GM12873 (cell line): ENCODE results near the gene NEU1.

ENCODE experiments used
- CTCF ChIP-seq: IDR thresholded peaks from 2 replicates; pipeline ENCODE4 v1.5.1; 2012; ENCODE audit warnings: low read depth, mild to moderate bottlenecking, moderate library complexity, low read length, control low read depth; ENCODE audit not compliant: insufficient read depth; ENCODE audit errors: missing control alignments

NEU1 gene

GRCh38 chr6:31901953-31902643, 39.5 kb upstream of the NEU1 start, which contains the start of gene ZBTB12:
ZBTB12 (minus strand) TSS chr6:31902086; CDS start chr6:31901305, 781 bp downstream.
- no peak for TF ChIP-seq CTCF

GRCh38 chr6:31901415-31901952, 38.9 kb upstream of the NEU1 start:
- TF ChIP-seq CTCF, result no peak

GRCh38 chr6:31900917-31901414, 38.3 kb upstream of the NEU1 start:
- no peak for TF ChIP-seq CTCF

- no peak for TF ChIP-seq CTCF
These were observed 37.5 kb upstream of the NEU1 start for GRCh38 chr6:31899882-31900722.

GRCh38 chr6:31899215-31899614, 36.6 kb upstream of the NEU1 start:
- TF ChIP-seq CTCF, result no peak

GRCh38 chr6:31898383-31899011, 35.9 kb upstream of the NEU1 start:
- TF ChIP-seq CTCF, result no peak
